HEK293 (cell line): ENCODE data around the gene BBOF1.

Experiments used
- CTCF ChIA-PET: fragments of 350-600 bp; formaldehyde crosslinking; extraction: SDS; loops from one replicate; lab custom pipeline; 2021; ENCODE audit warnings: antibody characterized with exemption; lab: Yijun Ruan, JAX
- POLR2A ChIA-PET: fragments of 300-600 bp; formaldehyde crosslinking; extraction: SDS; loops from one replicate; lab custom pipeline; 2020; ENCODE audit warnings: antibody characterized with exemption, inconsistent platforms; lab: Yijun Ruan, JAX
- H3K27ac ChIP-seq: fragments of 200-500 bp; sonication (Bioruptor generic); 2 replicates; pipeline ENCODE4 v1.5.1; 2014; ENCODE audit warnings: low read depth, low read length, control low read depth, inconsistent platforms; ENCODE audit errors: extremely low read depth
- H3K36me3 ChIP-seq, 2 experiments: fragments of 200-500 bp in 1 of 2; sonication (Bioruptor generic) in 1 of 2; 1 replicate in 1 of 2; 2 replicates in 1 of 2; pipeline ENCODE4 v1.5.1; 2014 to 2017; ENCODE audit warnings: inconsistent platforms in 2 of 2, low read length in 2 of 2; ENCODE audit not compliant: control insufficient read depth in 2 of 2, insufficient read depth in 1 of 2
- H3K4me1 ChIP-seq: fragments of 200-500 bp; sonication (Bioruptor generic); 2 replicates; pipeline ENCODE4 v1.5.1; 2014; ENCODE audit warnings: mild to moderate bottlenecking, low read length, inconsistent platforms; ENCODE audit not compliant: control insufficient read depth, insufficient read depth
- H3K4me3 ChIP-seq: 2 replicates; pipeline ENCODE4 v1.5.1; 2011; ENCODE audit warnings: low read depth, mild to moderate bottlenecking, control low read depth, low read length, moderate library complexity
- H3K9me3 ChIP-seq: fragments of 200-500 bp; sonication (Bioruptor generic); 2 replicates; pipeline ENCODE4 v1.5.1; 2014; ENCODE audit warnings: low read depth, low read length, inconsistent platforms; ENCODE audit not compliant: control insufficient read depth, insufficient read depth
- GLIS1 ChIP-seq: fragments of 450-650 bp; formaldehyde crosslinking; IDR thresholded peaks from 2 replicates; pipeline ENCODE4 v1.5.1; 2016; ENCODE audit warnings: missing biosample characterization, missing genetic modification characterization
- HOXD13 ChIP-seq: sonication (generic); formaldehyde crosslinking; IDR thresholded peaks from 2 replicates; pipeline ENCODE4 v1.8.0; 2022; ENCODE audit warnings: missing genetic modification reagents, borderline replicate concordance
- MEIS1 ChIP-seq: sonication (generic); formaldehyde crosslinking; IDR thresholded peaks from 2 replicates; pipeline ENCODE4 v1.8.1; 2022; ENCODE audit warnings: missing genetic modification reagents, mild to moderate bottlenecking, borderline replicate concordance
- SALL2 ChIP-seq: fragments of 450-650 bp; formaldehyde crosslinking; IDR thresholded peaks from 2 replicates; pipeline ENCODE4 v1.5.0; 2017; ENCODE audit warnings: missing biosample characterization, mild to moderate bottlenecking, missing genetic modification characterization, borderline replicate concordance
- WT1 ChIP-seq: fragments of 450-650 bp; formaldehyde crosslinking; IDR thresholded peaks from 2 replicates; pipeline ENCODE4 v1.5.1; 2016; ENCODE audit warnings: missing biosample characterization, missing genetic modification characterization
- ZNF221 ChIP-seq: fragments of 450-650 bp; formaldehyde crosslinking; IDR thresholded peaks from 2 replicates; pipeline ENCODE4 v1.5.1; 2017; ENCODE audit warnings: missing biosample characterization, missing genetic modification characterization, borderline replicate concordance
- ZNF473 ChIP-seq: fragments of 450-650 bp; formaldehyde crosslinking; IDR thresholded peaks from 2 replicates; pipeline ENCODE4 v1.5.1; 2017; ENCODE audit warnings: missing biosample characterization, missing genetic modification characterization
- ZNF510 ChIP-seq: fragments of 450-650 bp; formaldehyde crosslinking; IDR thresholded peaks from 2 replicates; pipeline ENCODE4 v1.5.1; 2018; ENCODE audit warnings: mild to moderate bottlenecking, missing genetic modification characterization, missing biosample characterization; ENCODE audit not compliant: insufficient replicate concordance
- ZNF521 ChIP-seq: fragments of 450-650 bp; formaldehyde crosslinking; IDR thresholded peaks from 2 replicates; pipeline ENCODE4 v1.5.1; 2017; ENCODE audit warnings: missing biosample characterization, mild to moderate bottlenecking, missing genetic modification characterization
- ZNF571 ChIP-seq: fragments of 450-650 bp; formaldehyde crosslinking; IDR thresholded peaks from 2 replicates; pipeline ENCODE4 v1.5.0; 2017; ENCODE audit warnings: missing biosample characterization, missing genetic modification characterization
- ZNF629 ChIP-seq: fragments of 450-650 bp; formaldehyde crosslinking; IDR thresholded peaks from 2 replicates; pipeline ENCODE4 v1.5.1; 2017; ENCODE audit warnings: missing biosample characterization, missing genetic modification characterization
- ZNF701 ChIP-seq: fragments of 450-650 bp; formaldehyde crosslinking; IDR thresholded peaks from 2 replicates; pipeline ENCODE4 v1.5.1; 2016; ENCODE audit warnings: missing biosample characterization, missing genetic modification characterization
- ZNF777 ChIP-seq: fragments of 450-650 bp; formaldehyde crosslinking; IDR thresholded peaks from 2 replicates; pipeline ENCODE4 v1.5.1; 2017; ENCODE audit warnings: missing biosample characterization, missing genetic modification characterization, borderline replicate concordance
- ZNF791 ChIP-seq: fragments of 450-650 bp; formaldehyde crosslinking; IDR thresholded peaks from 2 replicates; pipeline ENCODE4 v1.5.1; 2016; ENCODE audit warnings: missing biosample characterization, missing genetic modification characterization
- ZNF830 ChIP-seq: fragments of 450-650 bp; IDR thresholded peaks from 2 replicates; pipeline ENCODE4 v1.5.0; 2018; ENCODE audit warnings: missing biosample characterization, missing genetic modification characterization, low read depth, mild to moderate bottlenecking, moderate library complexity
- TF ChIP-seq, protein P1 (sequence below): fragments of 450-650 bp; formaldehyde crosslinking; IDR thresholded peaks from 2 replicates; pipeline ENCODE4 v1.5.1; 2016; ENCODE audit warnings: missing biosample characterization, missing genetic modification characterization
- TF ChIP-seq, protein P2 (sequence below): fragments of 450-650 bp; formaldehyde crosslinking; IDR thresholded peaks from 2 replicates; pipeline ENCODE4 v1.5.1; 2017; ENCODE audit warnings: missing biosample characterization, missing genetic modification characterization
- TF ChIP-seq, protein P3 (sequence below): fragments of 450-650 bp; formaldehyde crosslinking; IDR thresholded peaks from 2 replicates; pipeline ENCODE4 v1.5.1; 2017; ENCODE audit warnings: missing biosample characterization, missing genetic modification characterization
- TF ChIP-seq, protein P4 (sequence below): fragments of 450-650 bp; formaldehyde crosslinking; IDR thresholded peaks from 2 replicates; pipeline ENCODE4 v1.5.1; 2016; ENCODE audit warnings: missing biosample characterization, missing genetic modification characterization
- TF ChIP-seq, protein P5 (sequence below): fragments of 450-650 bp; formaldehyde crosslinking; IDR thresholded peaks from 2 replicates; pipeline ENCODE4 v1.5.1; 2016; ENCODE audit warnings: missing biosample characterization, missing genetic modification characterization

Gene BBOF1

DNA sequence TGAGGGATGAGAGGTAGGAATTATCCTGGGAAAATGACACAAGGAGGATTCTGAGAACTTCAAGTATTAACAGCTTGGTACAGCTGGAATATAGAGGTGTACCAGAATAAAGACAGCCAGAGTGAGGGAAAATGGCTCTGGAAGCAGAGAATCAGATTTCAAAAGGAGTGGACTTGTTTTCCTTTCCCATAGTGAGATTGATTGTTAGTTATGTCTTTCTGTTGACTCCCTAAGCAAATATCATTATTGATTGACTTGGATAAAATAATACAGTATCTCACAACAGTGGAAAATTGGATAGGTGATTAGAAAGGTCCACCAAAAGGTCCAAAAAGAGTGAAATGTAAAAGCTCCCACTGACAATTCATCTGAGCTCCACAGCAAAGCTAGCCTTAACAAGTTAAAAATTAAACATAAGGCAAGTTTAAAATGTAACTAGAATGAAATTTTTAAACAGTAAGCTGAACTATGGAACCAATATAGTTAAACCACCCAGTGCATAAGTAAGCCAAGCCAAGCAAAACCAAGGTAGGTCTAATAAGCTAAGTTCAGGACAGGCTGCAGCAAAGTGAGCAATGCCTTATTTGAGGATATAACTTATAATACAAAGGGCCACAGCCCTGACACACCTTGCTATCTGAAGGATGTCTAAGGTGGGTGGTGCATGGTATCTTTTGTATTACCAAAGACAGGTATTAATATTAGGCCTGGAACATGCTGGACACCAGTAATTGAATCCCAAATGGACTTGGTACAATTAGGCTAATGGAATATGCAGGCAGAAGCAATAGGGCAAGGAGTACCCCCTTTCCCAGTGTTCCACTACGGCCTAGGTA is 21.8 kb upstream of the BBOF1 start:
- H3K36me3 ChIP-seq: peaks cover 0 to 4% of the 10 kb centered on the region in 2 experiments; a peak in 2 of 3 replicates
- no peaks in the 10 kb centered on the region for H3K9me3 ChIP-seq
- no peaks in the 10 kb centered on the region for H3K4me1 ChIP-seq
- H3K4me3 ChIP-seq: no peak overlapping the region
- POLR2A ChIA-PET: no interaction called here
- TF ChIP-seq ZNF221 (tag by site-specific recombination) (no peak), ZNF521 (tag by site-specific recombination) (no peak), WT1 (tag by site-specific recombination) (no peak), ZNF629 (no peak), MEIS1 (CRISPR knock-in tag) (no peak), ZNF510 (tag by site-specific recombination) (no peak)
- TF ChIP-seq, protein P1, sequence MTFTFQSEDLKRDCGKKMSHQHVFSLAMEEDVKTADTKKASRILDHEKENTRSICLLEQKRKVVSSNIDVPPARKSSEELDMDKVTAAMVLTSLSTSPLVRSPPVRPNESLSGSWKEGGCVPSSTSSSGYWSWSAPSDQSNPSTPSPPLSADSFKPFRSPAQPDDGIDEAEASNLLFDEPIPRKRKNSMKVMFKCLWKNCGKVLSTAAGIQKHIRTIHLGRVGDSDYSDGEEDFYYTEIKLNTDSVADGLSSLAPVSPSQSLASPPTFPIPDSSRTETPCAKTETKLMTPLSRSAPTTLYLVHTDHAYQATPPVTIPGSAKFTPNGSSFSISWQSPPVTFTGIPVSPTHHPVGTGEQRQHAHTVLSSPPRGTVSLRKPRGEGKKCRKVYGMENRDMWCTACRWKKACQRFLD (tag by site-specific recombination): no peak
- CTCF ChIA-PET: interaction anchor here (0.6 kb wide), 1 partner anchor 20 kb away, joined by 4 read pairs; no protein-coding TSS in a partner anchor
- no peak overlapping the region for H3K27ac ChIP-seq

DNA sequence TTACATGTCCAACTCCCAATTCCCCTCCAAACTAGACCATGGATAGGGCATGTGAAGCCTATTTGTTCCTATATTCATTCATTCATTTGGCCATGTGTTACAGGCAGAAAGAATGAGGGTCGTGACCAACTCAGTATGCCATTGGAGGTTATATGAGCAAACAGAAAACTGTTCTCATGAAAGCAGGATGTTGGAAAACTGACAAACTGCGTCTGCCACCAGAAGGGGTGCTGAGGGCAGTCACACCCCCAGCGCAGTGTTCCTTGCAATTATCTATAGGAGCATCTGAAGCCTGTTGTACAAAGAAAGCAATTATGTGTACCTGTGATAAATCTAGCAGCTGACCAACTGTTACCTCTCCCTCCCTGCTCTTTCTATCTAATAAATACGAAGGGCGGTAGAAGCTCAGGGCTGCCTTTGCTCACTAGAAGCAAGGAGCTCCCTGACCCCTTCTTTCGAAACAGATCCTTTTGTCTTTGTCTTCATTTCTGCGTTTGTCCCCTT is 21.2 kb upstream of the BBOF1 start:
- Histone ChIP-seq H3K9me3 (no peaks in the 10 kb centered on the region), H3K36me3 (peaks cover 0 to 4% of the 10 kb centered on the region in 2 experiments; a peak in 2 of 3 replicates), H3K4me3 (no peak overlapping the region), H3K4me1 (no peaks in the 10 kb centered on the region), H3K27ac (no peak overlapping the region)
- ChIA-PET POLR2A (no interaction called here), CTCF (no interaction called here)
- TF ChIP-seq ZNF791: no peak
- TF ChIP-seq, protein P2, sequence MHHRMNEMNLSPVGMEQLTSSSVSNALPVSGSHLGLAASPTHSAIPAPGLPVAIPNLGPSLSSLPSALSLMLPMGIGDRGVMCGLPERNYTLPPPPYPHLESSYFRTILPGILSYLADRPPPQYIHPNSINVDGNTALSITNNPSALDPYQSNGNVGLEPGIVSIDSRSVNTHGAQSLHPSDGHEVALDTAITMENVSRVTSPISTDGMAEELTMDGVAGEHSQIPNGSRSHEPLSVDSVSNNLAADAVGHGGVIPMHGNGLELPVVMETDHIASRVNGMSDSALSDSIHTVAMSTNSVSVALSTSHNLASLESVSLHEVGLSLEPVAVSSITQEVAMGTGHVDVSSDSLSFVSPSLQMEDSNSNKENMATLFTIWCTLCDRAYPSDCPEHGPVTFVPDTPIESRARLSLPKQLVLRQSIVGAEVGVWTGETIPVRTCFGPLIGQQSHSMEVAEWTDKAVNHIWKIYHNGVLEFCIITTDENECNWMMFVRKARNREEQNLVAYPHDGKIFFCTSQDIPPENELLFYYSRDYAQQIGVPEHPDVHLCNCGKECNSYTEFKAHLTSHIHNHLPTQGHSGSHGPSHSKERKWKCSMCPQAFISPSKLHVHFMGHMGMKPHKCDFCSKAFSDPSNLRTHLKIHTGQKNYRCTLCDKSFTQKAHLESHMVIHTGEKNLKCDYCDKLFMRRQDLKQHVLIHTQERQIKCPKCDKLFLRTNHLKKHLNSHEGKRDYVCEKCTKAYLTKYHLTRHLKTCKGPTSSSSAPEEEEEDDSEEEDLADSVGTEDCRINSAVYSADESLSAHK (tag by site-specific recombination): no peak
- no peak for TF ChIP-seq HOXD13 (CRISPR knock-in tag)
- TF ChIP-seq ZNF571 (tag by site-specific recombination): no peak
- no peak for TF ChIP-seq GLIS1 (tag by site-specific recombination)
- TF ChIP-seq, protein P3, sequence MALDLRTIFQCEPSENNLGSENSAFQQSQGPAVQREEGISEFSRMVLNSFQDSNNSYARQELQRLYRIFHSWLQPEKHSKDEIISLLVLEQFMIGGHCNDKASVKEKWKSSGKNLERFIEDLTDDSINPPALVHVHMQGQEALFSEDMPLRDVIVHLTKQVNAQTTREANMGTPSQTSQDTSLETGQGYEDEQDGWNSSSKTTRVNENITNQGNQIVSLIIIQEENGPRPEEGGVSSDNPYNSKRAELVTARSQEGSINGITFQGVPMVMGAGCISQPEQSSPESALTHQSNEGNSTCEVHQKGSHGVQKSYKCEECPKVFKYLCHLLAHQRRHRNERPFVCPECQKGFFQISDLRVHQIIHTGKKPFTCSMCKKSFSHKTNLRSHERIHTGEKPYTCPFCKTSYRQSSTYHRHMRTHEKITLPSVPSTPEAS: no peak
- no peak for TF ChIP-seq ZNF701 (tag by site-specific recombination)
- no peak for TF ChIP-seq ZNF830 (tag by site-specific recombination)
- no peak for TF ChIP-seq ZNF777 (tag by site-specific recombination)
- no peak for TF ChIP-seq SALL2 (tag by site-specific recombination)
- TF ChIP-seq, protein P4, sequence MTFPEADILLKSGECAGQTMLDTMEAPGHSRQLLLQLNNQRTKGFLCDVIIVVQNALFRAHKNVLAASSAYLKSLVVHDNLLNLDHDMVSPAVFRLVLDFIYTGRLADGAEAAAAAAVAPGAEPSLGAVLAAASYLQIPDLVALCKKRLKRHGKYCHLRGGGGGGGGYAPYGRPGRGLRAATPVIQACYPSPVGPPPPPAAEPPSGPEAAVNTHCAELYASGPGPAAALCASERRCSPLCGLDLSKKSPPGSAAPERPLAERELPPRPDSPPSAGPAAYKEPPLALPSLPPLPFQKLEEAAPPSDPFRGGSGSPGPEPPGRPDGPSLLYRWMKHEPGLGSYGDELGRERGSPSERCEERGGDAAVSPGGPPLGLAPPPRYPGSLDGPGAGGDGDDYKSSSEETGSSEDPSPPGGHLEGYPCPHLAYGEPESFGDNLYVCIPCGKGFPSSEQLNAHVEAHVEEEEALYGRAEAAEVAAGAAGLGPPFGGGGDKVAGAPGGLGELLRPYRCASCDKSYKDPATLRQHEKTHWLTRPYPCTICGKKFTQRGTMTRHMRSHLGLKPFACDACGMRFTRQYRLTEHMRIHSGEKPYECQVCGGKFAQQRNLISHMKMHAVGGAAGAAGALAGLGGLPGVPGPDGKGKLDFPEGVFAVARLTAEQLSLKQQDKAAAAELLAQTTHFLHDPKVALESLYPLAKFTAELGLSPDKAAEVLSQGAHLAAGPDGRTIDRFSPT: no peak
- TF ChIP-seq, protein P5, sequence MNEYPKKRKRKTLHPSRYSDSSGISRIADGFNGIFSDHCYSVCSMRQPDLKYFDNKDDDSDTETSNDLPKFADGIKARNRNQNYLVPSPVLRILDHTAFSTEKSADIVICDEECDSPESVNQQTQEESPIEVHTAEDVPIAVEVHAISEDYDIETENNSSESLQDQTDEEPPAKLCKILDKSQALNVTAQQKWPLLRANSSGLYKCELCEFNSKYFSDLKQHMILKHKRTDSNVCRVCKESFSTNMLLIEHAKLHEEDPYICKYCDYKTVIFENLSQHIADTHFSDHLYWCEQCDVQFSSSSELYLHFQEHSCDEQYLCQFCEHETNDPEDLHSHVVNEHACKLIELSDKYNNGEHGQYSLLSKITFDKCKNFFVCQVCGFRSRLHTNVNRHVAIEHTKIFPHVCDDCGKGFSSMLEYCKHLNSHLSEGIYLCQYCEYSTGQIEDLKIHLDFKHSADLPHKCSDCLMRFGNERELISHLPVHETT: no peak
- TF ChIP-seq ZNF473 (tag by site-specific recombination): no peak
